HepG2 (cell line): ENCODE results near the gene VEZF1. TPM values are rescaled to one million over a fixed set of nuclear protein-coding genes. Genes with fewer than 3 reads are reported as not detected.

Source experiments
- ARNTL ChIP-seq: sonication (generic); formaldehyde crosslinking; IDR thresholded peaks from 2 replicates; pipeline ENCODE4 v1.4.0; 2020; ENCODE audit warnings: mild to moderate bottlenecking, missing genetic modification reagents
- ETV6 ChIP-seq: sonication (generic); formaldehyde crosslinking; conservative IDR thresholded peaks from 2 replicates; pipeline ENCODE4 v1.4.0; 2020; ENCODE audit warnings: missing genetic modification reagents
- FOXC1 ChIP-seq: sonication (generic); formaldehyde crosslinking; IDR thresholded peaks from 2 replicates; pipeline ENCODE4 v1.8.0; 2022; ENCODE audit warnings: mild to moderate bottlenecking, missing genetic modification reagents, borderline replicate concordance
- FOXM1 ChIP-seq: sonication (generic); formaldehyde crosslinking; IDR thresholded peaks from 2 replicates; pipeline ENCODE4 v1.5.0; 2020; ENCODE audit warnings: missing genetic modification reagents
- HOXD1 ChIP-seq: sonication (generic); formaldehyde crosslinking; IDR thresholded peaks from 2 replicates; pipeline ENCODE4 v1.5.0; 2020; ENCODE audit warnings: missing genetic modification reagents
- NR3C1 ChIP-seq: sonication (generic); formaldehyde crosslinking; IDR thresholded peaks from 2 replicates; pipeline ENCODE4 v1.4.0; 2020; ENCODE audit warnings: missing genetic modification reagents
- RNF2 ChIP-seq: fragments of 450-650 bp; conservative IDR thresholded peaks from 2 replicates; pipeline ENCODE4 v1.6.1; 2016; ENCODE audit warnings: low read depth
- SETDB1 ChIP-seq: sonication (generic); formaldehyde crosslinking; IDR thresholded peaks from 2 replicates; pipeline ENCODE4 v1.5.1; 2020; ENCODE audit warnings: missing genetic modification reagents, mild to moderate bottlenecking, borderline replicate concordance
- THAP11 ChIP-seq: IDR thresholded peaks from 2 replicates; pipeline ENCODE4 v1.6.1; 2016; ENCODE audit warnings: missing biosample characterization, missing genetic modification reagents
- ZBTB1 ChIP-seq: sonication (generic); formaldehyde crosslinking; IDR thresholded peaks from 2 replicates; pipeline ENCODE4 v1.4.0; 2020; ENCODE audit warnings: missing genetic modification reagents, borderline replicate concordance
- ZNF326 ChIP-seq: sonication (generic); formaldehyde crosslinking; IDR thresholded peaks from 2 replicates; pipeline ENCODE4 v1.4.0; 2020; ENCODE audit warnings: missing genetic modification reagents, borderline replicate concordance
- ZNF446 ChIP-seq: sonication (generic); formaldehyde crosslinking; IDR thresholded peaks from 2 replicates; pipeline ENCODE4 v1.5.0; 2020; ENCODE audit warnings: mild to moderate bottlenecking, missing genetic modification reagents
- ZNF564 ChIP-seq: sonication (generic); formaldehyde crosslinking; IDR thresholded peaks from 2 replicates; pipeline ENCODE4 v1.8.1; 2023; ENCODE audit warnings: mild to moderate bottlenecking, missing genetic modification reagents
- polyA plus RNA-seq, 8 experiments: library from polyadenylated mRNA; depleted of rRNA in 3 of 8; stranded (reverse) in 7 of 8; unstranded in 1 of 8; fragments of >200 nt; fragmentation: Illumina TruSeq in 4 of 8; extraction: Trizol in 4 of 8; gene quantifications; 2 replicates each; pipeline versions ENCODE4 v1.2.1 to v1.2.3, GENCODE V29; 2011 to 2016; ENCODE audit warnings: low read depth in 4 of 8, missing spikeins in 1 of 8, mixed read lengths in 1 of 8; ENCODE audit not compliant: insufficient read depth in 1 of 8
- total RNA-seq, 5 experiments: library from RNA; depleted of rRNA; stranded (reverse); fragments of >200 nt; fragmentation: Illumina TruSeq; extraction: Trizol; gene quantifications; 2 replicates each; pipeline ENCODE4 v1.2.3, GENCODE V29; 2016; ENCODE audit warnings: low read depth in 1 of 5
- TF ChIP-seq, protein P1 (sequence below): fragments of 450-650 bp; IDR thresholded peaks from 2 replicates; pipeline ENCODE4 v1.6.1; 2017; ENCODE audit warnings: mild to moderate bottlenecking
- TF ChIP-seq, protein P2 (sequence below): sonication (generic); formaldehyde crosslinking; conservative IDR thresholded peaks from 2 replicates; pipeline ENCODE4 v1.4.0; 2020; ENCODE audit warnings: missing genetic modification reagents
- TF ChIP-seq, protein P3 (sequence below): sonication (generic); formaldehyde crosslinking; IDR thresholded peaks from 2 replicates; pipeline ENCODE4 v1.4.0; 2020; ENCODE audit warnings: low read depth, mild to moderate bottlenecking, missing genetic modification reagents
- TF ChIP-seq, protein P4 (sequence below): sonication (generic); formaldehyde crosslinking; IDR thresholded peaks from 2 replicates; pipeline ENCODE4 v1.4.0; 2020; ENCODE audit warnings: missing genetic modification reagents, mild to moderate bottlenecking, borderline replicate concordance
- TF ChIP-seq, protein P5 (sequence below): sonication (generic); formaldehyde crosslinking; IDR thresholded peaks from 2 replicates; pipeline ENCODE4 v1.8.0; 2022; ENCODE audit warnings: mild to moderate bottlenecking, missing genetic modification reagents; ENCODE audit not compliant: insufficient replicate concordance
- TF ChIP-seq, protein P6 (sequence below): sonication (generic); formaldehyde crosslinking; IDR thresholded peaks from 2 replicates; pipeline ENCODE4 v1.4.0; 2020; ENCODE audit warnings: missing genetic modification reagents

Gene VEZF1
- total and polyA plus RNA-seq, 2 of the 13 experiments (the other 11 are each of a cell fraction or from before 2014, with no cell fraction given): 45.9 to 49.7 TPM

DNA sequence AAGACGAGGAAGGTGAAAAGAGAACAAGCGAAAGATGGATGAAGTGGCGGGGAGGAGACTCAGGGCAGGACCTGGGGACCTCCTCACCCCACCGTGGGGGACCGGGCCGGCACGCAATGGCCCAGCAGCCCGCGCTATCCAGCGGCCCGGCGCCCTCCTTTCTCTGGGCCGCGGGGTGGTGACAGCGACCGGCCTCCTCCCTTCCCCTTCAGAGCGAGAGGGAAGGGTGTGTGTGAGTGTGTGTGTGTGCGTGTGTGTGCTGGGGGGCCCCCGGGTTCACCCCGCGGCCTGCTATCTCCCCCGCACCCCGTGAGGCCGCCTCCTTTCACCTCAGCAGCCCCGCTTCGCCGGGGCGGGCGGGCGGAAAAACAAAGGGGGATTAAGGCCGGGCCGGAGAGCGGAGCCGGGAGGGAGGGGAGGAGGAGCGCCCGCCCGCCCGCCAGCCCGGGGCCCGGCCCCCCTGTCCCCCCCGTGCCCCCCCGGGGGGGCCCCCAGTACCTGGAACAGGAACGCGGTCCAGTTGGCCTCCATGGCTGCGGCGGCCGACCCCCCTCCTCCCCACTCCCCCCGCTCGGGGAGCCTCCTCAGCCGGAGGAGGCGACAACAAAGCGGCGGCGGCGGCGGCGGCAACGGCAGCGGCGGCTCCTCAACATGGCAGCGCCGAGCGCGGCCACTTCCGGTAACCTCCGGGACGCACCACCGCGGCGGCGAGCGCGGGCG lies at the start of gene VEZF1 (continued):
- TF ChIP-seq THAP11 (CRISPR knock-in tag) (no peak; the same call in 1 of the 2 replicates), ZNF446 (peak; percentile 92; the same call in 1 of the 2 replicates), FOXC1 (CRISPR knock-in tag) (no peak), SETDB1 (CRISPR knock-in tag) (no peak), ZBTB1 (no peak), NR3C1 (CRISPR knock-in tag) (no peak), ETV6 (CRISPR knock-in tag) (no peak), ZNF326 (CRISPR knock-in tag) (no peak), HOXD1 (CRISPR knock-in tag) (peak; percentile 66), RNF2 (no peak), ARNTL (CRISPR knock-in tag) (no peak), FOXM1 (CRISPR knock-in tag) (no peak), ZNF564 (CRISPR knock-in tag) (0 out of 2 replicates have a peak, but pooled peaks have one; percentile 28)
- TF ChIP-seq, protein P1, sequence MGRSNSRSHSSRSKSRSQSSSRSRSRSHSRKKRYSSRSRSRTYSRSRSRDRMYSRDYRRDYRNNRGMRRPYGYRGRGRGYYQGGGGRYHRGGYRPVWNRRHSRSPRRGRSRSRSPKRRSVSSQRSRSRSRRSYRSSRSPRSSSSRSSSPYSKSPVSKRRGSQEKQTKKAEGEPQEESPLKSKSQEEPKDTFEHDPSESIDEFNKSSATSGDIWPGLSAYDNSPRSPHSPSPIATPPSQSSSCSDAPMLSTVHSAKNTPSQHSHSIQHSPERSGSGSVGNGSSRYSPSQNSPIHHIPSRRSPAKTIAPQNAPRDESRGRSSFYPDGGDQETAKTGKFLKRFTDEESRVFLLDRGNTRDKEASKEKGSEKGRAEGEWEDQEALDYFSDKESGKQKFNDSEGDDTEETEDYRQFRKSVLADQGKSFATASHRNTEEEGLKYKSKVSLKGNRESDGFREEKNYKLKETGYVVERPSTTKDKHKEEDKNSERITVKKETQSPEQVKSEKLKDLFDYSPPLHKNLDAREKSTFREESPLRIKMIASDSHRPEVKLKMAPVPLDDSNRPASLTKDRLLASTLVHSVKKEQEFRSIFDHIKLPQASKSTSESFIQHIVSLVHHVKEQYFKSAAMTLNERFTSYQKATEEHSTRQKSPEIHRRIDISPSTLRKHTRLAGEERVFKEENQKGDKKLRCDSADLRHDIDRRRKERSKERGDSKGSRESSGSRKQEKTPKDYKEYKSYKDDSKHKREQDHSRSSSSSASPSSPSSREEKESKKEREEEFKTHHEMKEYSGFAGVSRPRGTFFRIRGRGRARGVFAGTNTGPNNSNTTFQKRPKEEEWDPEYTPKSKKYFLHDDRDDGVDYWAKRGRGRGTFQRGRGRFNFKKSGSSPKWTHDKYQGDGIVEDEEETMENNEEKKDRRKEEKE: no peak
- TF ChIP-seq, protein P2, sequence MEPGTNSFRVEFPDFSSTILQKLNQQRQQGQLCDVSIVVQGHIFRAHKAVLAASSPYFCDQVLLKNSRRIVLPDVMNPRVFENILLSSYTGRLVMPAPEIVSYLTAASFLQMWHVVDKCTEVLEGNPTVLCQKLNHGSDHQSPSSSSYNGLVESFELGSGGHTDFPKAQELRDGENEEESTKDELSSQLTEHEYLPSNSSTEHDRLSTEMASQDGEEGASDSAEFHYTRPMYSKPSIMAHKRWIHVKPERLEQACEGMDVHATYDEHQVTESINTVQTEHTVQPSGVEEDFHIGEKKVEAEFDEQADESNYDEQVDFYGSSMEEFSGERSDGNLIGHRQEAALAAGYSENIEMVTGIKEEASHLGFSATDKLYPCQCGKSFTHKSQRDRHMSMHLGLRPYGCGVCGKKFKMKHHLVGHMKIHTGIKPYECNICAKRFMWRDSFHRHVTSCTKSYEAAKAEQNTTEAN: peak; percentile 66; the same call in 1 of the 2 replicates
- TF ChIP-seq, protein P3, sequence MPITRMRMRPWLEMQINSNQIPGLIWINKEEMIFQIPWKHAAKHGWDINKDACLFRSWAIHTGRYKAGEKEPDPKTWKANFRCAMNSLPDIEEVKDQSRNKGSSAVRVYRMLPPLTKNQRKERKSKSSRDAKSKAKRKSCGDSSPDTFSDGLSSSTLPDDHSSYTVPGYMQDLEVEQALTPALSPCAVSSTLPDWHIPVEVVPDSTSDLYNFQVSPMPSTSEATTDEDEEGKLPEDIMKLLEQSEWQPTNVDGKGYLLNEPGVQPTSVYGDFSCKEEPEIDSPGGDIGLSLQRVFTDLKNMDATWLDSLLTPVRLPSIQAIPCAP: no peak
- TF ChIP-seq, protein P4, sequence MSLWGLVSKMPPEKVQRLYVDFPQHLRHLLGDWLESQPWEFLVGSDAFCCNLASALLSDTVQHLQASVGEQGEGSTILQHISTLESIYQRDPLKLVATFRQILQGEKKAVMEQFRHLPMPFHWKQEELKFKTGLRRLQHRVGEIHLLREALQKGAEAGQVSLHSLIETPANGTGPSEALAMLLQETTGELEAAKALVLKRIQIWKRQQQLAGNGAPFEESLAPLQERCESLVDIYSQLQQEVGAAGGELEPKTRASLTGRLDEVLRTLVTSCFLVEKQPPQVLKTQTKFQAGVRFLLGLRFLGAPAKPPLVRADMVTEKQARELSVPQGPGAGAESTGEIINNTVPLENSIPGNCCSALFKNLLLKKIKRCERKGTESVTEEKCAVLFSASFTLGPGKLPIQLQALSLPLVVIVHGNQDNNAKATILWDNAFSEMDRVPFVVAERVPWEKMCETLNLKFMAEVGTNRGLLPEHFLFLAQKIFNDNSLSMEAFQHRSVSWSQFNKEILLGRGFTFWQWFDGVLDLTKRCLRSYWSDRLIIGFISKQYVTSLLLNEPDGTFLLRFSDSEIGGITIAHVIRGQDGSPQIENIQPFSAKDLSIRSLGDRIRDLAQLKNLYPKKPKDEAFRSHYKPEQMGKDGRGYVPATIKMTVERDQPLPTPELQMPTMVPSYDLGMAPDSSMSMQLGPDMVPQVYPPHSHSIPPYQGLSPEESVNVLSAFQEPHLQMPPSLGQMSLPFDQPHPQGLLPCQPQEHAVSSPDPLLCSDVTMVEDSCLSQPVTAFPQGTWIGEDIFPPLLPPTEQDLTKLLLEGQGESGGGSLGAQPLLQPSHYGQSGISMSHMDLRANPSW (CRISPR knock-in tag): no peak
- TF ChIP-seq, protein P5, sequence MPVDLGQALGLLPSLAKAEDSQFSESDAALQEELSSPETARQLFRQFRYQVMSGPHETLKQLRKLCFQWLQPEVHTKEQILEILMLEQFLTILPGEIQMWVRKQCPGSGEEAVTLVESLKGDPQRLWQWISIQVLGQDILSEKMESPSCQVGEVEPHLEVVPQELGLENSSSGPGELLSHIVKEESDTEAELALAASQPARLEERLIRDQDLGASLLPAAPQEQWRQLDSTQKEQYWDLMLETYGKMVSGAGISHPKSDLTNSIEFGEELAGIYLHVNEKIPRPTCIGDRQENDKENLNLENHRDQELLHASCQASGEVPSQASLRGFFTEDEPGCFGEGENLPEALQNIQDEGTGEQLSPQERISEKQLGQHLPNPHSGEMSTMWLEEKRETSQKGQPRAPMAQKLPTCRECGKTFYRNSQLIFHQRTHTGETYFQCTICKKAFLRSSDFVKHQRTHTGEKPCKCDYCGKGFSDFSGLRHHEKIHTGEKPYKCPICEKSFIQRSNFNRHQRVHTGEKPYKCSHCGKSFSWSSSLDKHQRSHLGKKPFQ: no peak
- TF ChIP-seq, protein P6, sequence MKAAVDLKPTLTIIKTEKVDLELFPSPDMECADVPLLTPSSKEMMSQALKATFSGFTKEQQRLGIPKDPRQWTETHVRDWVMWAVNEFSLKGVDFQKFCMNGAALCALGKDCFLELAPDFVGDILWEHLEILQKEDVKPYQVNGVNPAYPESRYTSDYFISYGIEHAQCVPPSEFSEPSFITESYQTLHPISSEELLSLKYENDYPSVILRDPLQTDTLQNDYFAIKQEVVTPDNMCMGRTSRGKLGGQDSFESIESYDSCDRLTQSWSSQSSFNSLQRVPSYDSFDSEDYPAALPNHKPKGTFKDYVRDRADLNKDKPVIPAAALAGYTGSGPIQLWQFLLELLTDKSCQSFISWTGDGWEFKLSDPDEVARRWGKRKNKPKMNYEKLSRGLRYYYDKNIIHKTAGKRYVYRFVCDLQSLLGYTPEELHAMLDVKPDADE: peak; percentile 88
